Pons (tissue), 1 donor: ENCODE measurements around the gene PHETA1.

Experiments used
- DNase-seq: peaks from one replicate; pipeline ENCODE4 v3.0.0-alpha.2; 2016; ENCODE audit warnings: low spot score

PHETA1 gene

GRCh38 chr12:111369496-111370220 lies 763 bp upstream of the PHETA1 start:
- no peak for DNase-seq

GRCh38 chr12:111368291-111368787 lies 556 bp downstream of the PHETA1 start:
- no peak for DNase-seq

- DNase-seq, result no peak
Observed at GRCh38 chr12:111367661-111368221, 1.2 kb downstream of the PHETA1 start.

- no peak for DNase-seq
Observed at GRCh38 chr12:111366583-111366982, 2.3 kb downstream of the PHETA1 start.

GRCh38 chr12:111366075-111366474 lies 2.8 kb downstream of the PHETA1 start:
- DNase-seq, result no peak

GRCh38 chr12:111363578-111363977 lies 5.3 kb downstream of the PHETA1 start:
- DNase-seq, result no peak

GRCh38 chr12:111362687-111363475 lies 6.0 kb downstream of the PHETA1 start:
- DNase-seq, result no peak

- no peak for DNase-seq
Observed at GRCh38 chr12:111361717-111362576, 6.9 kb downstream of the PHETA1 start.

GRCh38 chr12:111361073-111361716 lies 7.7 kb downstream of the PHETA1 start:
- DNase-seq, result no peak

GRCh38 chr12:111360325-111360930 lies 8.5 kb downstream of the PHETA1 start:
- DNase-seq, result no peak

- no peak for DNase-seq
Observed at GRCh38 chr12:111359914-111360276, 9.0 kb downstream of the PHETA1 start.

- DNase-seq, result no peak
Observed at GRCh38 chr12:111359231-111359913, 9.5 kb downstream of the PHETA1 start.

- no peak for DNase-seq
Observed at GRCh38 chr12:111355201-111355925, 13.5 kb downstream of the PHETA1 start.

- no peak for DNase-seq
Observed at GRCh38 chr12:111354511-111354910, 14.4 kb downstream of the PHETA1 start.

- no peak for DNase-seq
Observed at GRCh38 chr12:111353603-111354295, 15.1 kb downstream of the PHETA1 start.

GRCh38 chr12:111353026-111353425 lies 15.9 kb downstream of the PHETA1 start:
- DNase-seq, result no peak

GRCh38 chr12:111352296-111352993 lies 16.4 kb downstream of the PHETA1 start:
- no peak for DNase-seq

GRCh38 chr12:111351026-111351425 lies 17.9 kb downstream of the PHETA1 start:
- DNase-seq, result no peak
